Measurements from ENCODE around the gene IQSEC2. TPM values are rescaled to one million over a fixed set of nuclear protein-coding genes. Genes with fewer than 3 reads are reported as not detected.

The IQSEC2 gene
- total and polyA plus RNA-seq, 2 of the 13 experiments (the other 11 are each of a cell fraction or from before 2014, with no cell fraction given): 0.13 to 0.21 TPM

- TF ChIP-seq KLF12 (CRISPR knock-in tag; IDR thresholded peaks at IDR 0.05; ENCODE audit: borderline replicate concordance): no peak
Observed at GRCh38 chrX:53283567-53283966, 2.2 kb upstream of the IQSEC2 start (continued).

DNA sequence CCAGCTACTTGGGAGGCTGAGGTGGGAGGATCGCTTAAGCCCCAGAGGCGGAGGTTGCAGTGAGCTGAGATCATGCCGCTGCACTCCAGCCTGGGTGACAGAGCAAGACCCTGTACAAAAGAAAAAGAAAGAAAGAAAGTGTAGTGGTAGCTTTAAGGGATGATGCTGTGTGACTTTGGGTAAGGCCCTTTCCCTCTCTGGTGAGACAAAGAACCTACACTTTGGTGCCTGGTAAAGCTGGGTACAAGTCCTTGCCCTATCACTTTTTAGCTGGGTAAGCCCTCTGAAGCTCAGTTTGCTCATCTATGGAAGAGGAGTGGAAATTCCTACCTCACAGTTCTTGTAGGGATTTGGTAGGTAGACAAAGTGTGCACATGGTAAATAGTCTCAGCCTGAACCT is 1.7 kb upstream of the IQSEC2 start:
- Histone ChIP-seq H4K20me1 (ENCODE audit: insufficient read depth, low read length) (no peaks in the 10 kb centered on the region), H3K4me2 (ENCODE audit: low read depth, low read length) (no peak overlapping the region), H3K27me3 (ENCODE audit: control insufficient read depth in 1 of 2, insufficient read depth in 2 of 2, low read length in 2 of 2) (no peaks in the 10 kb centered on the region), H3K9me3 (ENCODE audit: low read length) (no peaks in the 10 kb centered on the region), H3K27ac (ENCODE audit: extremely low read length, insufficient read depth, low read length) (no peak overlapping the region), H3K4me3 (replicated peaks in 1 of 3; ENCODE audit: insufficient read depth in 1 of 3, low read depth in 2 of 3, low read length in 3 of 3) (no peak overlapping the region), H3K9ac (ENCODE audit: insufficient read depth, low read depth, low read length) (no peak overlapping the region), H3K4me1 (ENCODE audit: insufficient read depth, low read length) (peaks cover 10% of the 10 kb centered on the region; the same call in 1 of the 2 replicates), H3K36me3 (replicated peaks in 1 of 2; ENCODE audit: control insufficient read depth in 1 of 2, insufficient read depth in 2 of 2, low read length in 2 of 2) (no peaks in the 10 kb centered on the region), H3K79me2 (ENCODE audit: insufficient read depth, low read length) (no peaks in the 10 kb centered on the region), H2AFZ (ENCODE audit: low read length) (no peak overlapping the region)
- TF ChIP-seq, protein P1, sequence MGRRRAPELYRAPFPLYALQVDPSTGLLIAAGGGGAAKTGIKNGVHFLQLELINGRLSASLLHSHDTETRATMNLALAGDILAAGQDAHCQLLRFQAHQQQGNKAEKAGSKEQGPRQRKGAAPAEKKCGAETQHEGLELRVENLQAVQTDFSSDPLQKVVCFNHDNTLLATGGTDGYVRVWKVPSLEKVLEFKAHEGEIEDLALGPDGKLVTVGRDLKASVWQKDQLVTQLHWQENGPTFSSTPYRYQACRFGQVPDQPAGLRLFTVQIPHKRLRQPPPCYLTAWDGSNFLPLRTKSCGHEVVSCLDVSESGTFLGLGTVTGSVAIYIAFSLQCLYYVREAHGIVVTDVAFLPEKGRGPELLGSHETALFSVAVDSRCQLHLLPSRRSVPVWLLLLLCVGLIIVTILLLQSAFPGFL (CRISPR knock-in tag; IDR thresholded peaks at IDR 0.05): no peak
- TF ChIP-seq KDM6A (CRISPR knock-in tag; IDR thresholded peaks at IDR 0.05; ENCODE audit: low read depth) (no peak), ZFP41 (CRISPR knock-in tag; IDR thresholded peaks at IDR 0.05; ENCODE audit: borderline replicate concordance) (no peak), ZNF746 (CRISPR knock-in tag; IDR thresholded peaks at IDR 0.05) (no peak), ZFP90 (CRISPR knock-in tag; IDR thresholded peaks at IDR 0.05; ENCODE audit: borderline replicate concordance) (no peak), ZNF484 (CRISPR knock-in tag; IDR thresholded peaks at IDR 0.05; ENCODE audit: borderline replicate concordance, low read depth) (no peak), ZNF350 (CRISPR knock-in tag; IDR thresholded peaks at IDR 0.05; ENCODE audit: borderline replicate concordance, low read depth) (no peak), DPF2 (CRISPR knock-in tag; IDR thresholded peaks at IDR 0.05; ENCODE audit: borderline replicate concordance, low read depth) (no peak), HES4 (CRISPR knock-in tag; IDR thresholded peaks at IDR 0.05; ENCODE audit: borderline replicate concordance) (no peak)
- TF ChIP-seq, protein P2, sequence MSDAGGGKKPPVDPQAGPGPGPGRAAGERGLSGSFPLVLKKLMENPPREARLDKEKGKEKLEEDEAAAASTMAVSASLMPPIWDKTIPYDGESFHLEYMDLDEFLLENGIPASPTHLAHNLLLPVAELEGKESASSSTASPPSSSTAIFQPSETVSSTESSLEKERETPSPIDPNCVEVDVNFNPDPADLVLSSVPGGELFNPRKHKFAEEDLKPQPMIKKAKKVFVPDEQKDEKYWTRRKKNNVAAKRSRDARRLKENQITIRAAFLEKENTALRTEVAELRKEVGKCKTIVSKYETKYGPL (CRISPR knock-in tag; IDR thresholded peaks at IDR 0.05): no peak
- TF ChIP-seq, protein P3, sequence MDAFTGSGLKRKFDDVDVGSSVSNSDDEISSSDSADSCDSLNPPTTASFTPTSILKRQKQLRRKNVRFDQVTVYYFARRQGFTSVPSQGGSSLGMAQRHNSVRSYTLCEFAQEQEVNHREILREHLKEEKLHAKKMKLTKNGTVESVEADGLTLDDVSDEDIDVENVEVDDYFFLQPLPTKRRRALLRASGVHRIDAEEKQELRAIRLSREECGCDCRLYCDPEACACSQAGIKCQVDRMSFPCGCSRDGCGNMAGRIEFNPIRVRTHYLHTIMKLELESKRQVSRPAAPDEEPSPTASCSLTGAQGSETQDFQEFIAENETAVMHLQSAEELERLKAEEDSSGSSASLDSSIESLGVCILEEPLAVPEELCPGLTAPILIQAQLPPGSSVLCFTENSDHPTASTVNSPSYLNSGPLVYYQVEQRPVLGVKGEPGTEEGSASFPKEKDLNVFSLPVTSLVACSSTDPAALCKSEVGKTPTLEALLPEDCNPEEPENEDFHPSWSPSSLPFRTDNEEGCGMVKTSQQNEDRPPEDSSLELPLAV (CRISPR knock-in tag; conservative IDR thresholded peaks at IDR 0.05; ENCODE audit: low read depth): no peak
- intact Hi-C loops (cut with micrococcal nuclease; ENCODE audit: unreplicated experiment) (no loop called here), in situ Hi-C loops (cut with HindIII; ENCODE audit: extremely low pct_ligation_motif_present, low pct_unique_long_range_greater_than_20kb) (no loop called here)
- WGBS (ENCODE audit: low lambda C conversion rate): 95% methylated on average over 3 of the region's 3 CpGs
- DNase-seq (ENCODE audit: low spot score): no peak
- no TSS peak for BruUV-seq (replicated peaks)
- no peak for FAIRE-seq
- ChIA-PET POLR2A (no interaction called here), CTCF (ENCODE audit: low intra/inter-chr PET ratio, low total read pairs) (no interaction called here)
- ATAC-seq: no peak
